ENCODE measurements around the gene CPA4. TPM values are rescaled to one million over a fixed set of nuclear protein-coding genes. Genes with fewer than 3 reads are reported as not detected.
"Not testable (repeated sequence)": the region's sequence is repeated elsewhere in the genome, so short reads cannot be mapped to it uniquely, and the experiment has no call there.

The CPA4 gene, protein sequence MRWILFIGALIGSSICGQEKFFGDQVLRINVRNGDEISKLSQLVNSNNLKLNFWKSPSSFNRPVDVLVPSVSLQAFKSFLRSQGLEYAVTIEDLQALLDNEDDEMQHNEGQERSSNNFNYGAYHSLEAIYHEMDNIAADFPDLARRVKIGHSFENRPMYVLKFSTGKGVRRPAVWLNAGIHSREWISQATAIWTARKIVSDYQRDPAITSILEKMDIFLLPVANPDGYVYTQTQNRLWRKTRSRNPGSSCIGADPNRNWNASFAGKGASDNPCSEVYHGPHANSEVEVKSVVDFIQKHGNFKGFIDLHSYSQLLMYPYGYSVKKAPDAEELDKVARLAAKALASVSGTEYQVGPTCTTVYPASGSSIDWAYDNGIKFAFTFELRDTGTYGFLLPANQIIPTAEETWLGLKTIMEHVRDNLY
- total RNA-seq (2014; rRNA removed; shearing (Covaris generic)): not detected in 2 replicates

- no peak for DNase-seq (ENCODE audit: low spot score)
Measured at GRCh38 chr7:130292682-130293257, at the start of gene CPA4. Gene CPA4 (plus strand): TSS chr7:130293161. CDS start chr7:130293181, 20 bp downstream.

DNA sequence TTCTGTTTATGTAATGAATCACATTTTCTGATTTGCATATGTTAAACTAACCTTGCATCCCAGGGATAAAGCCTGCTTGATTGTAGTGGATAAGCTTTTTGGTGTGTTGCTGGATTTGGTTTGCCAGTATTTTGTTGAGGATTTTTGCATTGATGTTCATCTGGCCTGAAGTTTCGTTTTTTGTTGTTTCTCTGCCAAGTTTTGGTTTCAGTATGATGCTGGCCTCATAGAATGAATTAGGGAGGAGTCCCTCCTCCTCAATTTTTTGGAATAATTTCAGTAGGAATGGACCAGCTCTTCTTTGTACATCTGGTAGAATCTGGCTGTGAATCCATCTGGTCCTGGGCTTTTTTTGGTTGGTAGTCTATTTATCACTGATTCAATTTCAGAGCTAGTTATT is 49.5 kb upstream of the CPA4 start:
- not testable (repeated sequence) for DNase-seq (ENCODE audit: low spot score)

GRCh38 chr7:130246491-130246890 is 46.5 kb upstream of the CPA4 start:
- not testable (repeated sequence) for DNase-seq (ENCODE audit: low spot score)

GRCh38 chr7:130248842-130249241 is 44.1 kb upstream of the CPA4 start:
- DNase-seq (ENCODE audit: low spot score): not testable (repeated sequence)

DNA sequence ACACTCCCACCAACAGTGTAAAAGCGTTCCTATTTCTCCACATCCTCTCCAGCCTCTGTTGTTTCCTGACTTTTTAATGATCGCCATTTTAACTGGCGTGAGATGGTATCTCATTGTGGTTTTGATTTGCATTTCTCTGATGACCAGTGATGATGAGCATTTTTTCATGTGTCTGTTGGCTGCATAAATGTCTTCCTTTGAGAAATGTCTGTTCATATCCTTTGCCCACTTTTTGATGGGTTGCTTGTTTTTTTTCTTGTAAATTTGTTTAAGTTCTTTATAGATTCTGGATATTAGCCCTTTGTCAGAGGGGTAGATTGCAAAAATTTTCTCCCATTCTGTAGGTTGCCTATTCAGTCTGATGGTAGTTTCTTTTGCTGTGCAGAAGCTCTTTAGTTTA is 43.3 kb upstream of the CPA4 start:
- not testable (repeated sequence) for DNase-seq (ENCODE audit: low spot score)

DNA sequence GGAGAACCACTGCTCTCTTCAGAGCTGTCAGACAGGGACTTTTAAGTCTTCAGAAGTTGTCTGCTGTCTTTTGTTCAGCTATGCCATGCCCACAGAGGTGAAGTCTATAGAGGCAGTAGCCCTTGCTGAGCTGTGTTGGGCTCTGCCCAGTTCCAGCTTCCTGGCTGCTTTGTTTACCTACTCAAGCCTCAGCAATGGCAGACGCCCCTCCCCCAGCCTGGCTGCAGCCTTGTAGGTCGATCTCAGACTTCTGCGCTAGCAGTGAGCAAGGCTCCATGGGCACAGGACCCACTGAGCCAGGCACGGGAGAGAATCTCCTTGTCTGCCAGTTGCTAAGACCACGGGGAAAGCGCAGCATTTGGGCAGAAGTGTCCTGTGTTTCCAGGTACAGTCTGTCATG is 38.4 kb upstream of the CPA4 start:
- DNase-seq (ENCODE audit: low spot score): no peak

DNA sequence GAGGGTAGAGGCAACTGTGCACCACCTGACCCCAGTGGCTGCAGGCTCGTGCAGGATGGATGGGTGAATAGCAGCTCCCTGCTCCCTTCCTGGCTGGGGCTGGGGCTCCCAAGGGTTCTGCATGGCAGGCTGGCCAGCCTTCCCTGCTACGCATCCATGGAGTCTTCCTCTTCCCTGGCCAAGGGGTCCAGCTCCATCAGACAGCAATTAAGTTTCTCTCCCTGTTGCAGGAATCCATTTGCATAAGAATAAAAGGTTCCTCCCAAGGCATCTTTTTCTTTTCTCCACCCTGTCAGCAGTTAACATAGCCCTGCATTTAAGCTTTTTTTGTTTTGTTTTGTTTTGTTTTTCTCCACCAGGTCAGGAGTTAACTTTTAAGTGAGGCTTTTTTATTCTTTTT is 36.3 kb upstream of the CPA4 start:
- DNase-seq (ENCODE audit: low spot score): no peak

DNA sequence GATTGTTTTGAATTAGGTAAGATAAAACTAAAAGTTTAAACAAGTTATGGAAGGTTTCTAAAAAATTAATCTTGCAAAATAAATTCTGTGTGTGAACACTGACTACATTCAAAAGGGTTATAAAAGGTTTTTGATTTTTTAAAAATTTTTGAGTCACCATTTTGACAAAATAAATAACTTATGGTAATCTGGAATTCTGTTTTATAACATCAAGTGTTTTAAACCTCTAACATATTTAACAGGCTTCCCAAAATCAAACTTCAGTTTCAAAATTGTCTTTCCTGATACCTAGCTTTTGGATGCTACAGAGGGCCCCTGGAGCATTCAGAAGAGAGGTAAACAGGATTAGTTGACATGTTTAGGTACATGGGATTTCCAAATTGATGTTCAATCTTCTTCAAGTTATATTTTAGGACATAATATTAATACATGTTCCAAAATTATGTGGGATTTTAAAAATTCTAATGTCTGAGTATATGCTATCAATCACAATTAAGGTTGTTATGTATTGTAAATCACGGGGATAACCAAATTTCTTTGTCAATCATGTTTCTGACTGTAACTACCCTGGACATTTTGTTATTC is 34.4 kb upstream of the CPA4 start:
- DNase-seq (ENCODE audit: low spot score): no peak

DNA sequence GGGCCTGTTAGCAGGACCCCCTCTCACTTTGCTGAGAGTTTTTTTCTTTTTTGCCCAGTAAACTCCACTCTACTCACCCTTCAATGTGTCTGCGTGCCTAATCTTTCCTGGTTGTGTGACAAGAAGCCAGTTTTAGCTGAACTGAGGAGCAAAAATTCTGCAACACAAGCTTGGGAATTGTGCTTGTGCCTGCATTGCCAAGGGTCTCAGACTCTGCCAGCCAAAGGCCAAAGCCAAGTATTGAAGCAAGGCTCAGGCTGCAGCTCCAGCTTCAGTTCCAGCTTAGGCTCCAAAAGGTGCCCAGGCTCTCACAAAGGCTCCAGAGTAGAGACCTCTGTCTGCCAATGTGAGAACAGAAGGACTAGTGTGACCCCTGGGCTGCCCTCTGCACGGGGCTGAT is 30.5 kb upstream of the CPA4 start:
- DNase-seq (ENCODE audit: low spot score): no peak

DNA sequence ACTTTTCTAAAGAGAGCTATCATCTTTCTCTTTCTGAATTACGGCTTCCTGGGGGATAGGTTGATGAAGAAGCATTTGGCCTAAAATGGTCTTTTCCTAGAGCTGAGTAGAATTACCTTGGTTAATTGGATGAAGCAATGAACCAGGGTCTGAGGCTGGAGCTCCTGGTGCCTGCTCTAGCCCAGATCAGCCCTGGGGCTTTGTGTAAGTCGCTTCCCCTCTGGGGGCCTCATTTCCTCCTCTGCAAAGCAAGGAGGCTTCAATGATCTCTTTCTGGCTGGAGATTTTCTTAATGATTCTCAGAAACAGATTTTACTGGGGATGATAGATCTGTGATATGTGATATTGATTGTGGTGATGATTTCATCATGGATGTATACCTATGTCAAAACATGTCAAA is 29.8 kb upstream of the CPA4 start:
- no peak for DNase-seq (ENCODE audit: low spot score)

- DNase-seq (ENCODE audit: low spot score): no peak
Measured at GRCh38 chr7:130266258-130266960, 26.6 kb upstream of the CPA4 start, which contains the start of gene CPA2. Gene CPA2 (plus strand): TSS chr7:130266863. CDS start chr7:130266882, 19 bp downstream.

- no peak for DNase-seq (ENCODE audit: low spot score)
Measured at GRCh38 chr7:130266961-130267321, 26.0 kb upstream of the CPA4 start.

GRCh38 chr7:130268463-130269317 is 24.3 kb upstream of the CPA4 start:
- DNase-seq (ENCODE audit: low spot score): no peak

DNA sequence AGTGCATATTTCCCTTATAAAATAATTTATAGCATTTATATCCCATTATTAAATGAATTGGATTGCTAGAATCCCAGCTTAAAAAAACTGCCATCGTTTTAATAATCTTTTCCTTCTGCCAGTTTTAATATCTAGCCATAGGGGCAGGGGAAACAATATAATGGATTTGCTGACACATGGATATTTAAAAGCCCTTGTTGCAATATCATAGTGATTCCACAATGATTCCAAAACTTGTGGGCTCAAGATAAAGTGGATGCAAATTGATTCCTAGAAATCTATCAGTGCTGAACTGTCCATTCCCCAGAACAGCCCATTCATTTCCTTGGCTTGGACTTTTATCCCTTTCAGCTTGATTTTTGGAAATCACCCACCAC is 23.7 kb upstream of the CPA4 start:
- no peak for DNase-seq (ENCODE audit: low spot score)

GRCh38 chr7:130270947-130271800 is 21.8 kb upstream of the CPA4 start:
- DNase-seq (ENCODE audit: low spot score): no peak

DNA sequence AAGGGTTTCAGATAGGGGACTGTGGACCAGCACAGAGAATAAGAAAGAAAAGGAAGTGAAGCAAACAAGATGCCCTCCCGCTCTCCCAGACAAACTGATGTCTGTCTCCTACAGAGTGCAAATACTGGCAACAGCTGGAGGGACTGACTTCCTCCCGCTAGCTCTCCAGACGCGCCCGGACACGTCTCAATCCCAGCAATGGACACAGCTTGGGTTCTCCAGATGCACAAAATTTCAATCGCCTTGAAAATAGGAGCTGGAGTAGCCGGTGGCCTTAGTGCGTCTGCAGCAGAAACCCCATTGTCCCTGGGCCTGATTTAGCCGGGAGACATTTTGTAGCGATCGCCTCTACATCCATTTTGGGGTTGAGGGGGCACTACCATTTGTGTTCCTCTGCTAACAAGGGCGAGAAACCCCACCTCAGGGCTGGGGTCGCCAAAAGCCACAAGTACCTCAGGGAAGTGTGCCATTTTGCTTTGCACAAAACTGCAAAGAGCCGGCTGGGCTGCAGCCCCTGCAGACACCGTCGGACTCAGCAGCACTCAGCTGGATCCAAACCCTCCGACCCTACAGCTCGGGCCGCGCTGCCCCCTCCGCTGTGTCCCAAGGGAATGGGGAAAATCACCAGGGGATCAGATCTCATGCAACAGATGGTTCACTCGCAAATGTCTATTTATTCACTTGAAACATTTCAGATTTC is 20.4 kb upstream of the CPA4 start:
- no peak for DNase-seq (ENCODE audit: low spot score)

DNA sequence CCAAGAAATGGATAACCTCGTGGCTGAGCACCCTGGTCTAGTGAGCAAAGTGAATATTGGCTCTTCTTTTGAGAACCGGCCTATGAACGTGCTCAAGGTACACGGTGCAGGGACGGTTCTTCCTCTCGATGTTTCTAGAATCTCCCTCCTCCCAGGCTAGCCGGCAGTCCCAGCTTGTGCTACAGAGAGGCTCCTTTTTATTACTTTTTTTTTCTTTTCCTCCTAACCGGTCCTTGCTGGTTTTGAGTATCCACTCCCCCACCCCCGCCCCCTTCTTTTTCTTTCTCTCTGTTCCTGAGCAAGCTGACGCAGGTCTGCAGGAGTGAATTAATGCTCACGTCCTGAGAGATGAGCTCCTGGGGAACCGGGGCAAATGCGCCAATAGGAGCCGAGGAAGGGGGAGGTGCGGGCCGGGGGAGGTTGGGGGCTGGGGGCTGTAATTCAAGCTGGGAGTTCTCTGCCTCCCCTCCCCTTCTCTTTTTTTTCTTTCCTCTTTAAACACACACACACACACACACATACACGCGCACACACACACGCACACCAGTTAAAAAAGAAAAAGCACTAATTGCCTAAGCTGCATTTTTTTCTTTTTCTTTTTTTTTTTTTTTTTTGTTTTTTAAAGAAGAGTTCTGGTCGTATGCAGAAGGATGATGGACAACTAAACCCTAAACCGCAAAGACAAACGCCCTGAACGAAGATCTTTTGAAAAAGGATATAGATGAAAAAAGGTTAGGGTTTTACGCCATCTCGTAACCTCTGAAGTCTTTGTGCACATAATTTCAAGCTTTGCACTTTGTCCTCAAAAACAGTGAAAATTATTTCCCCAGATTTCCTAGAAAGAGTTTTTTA is 19.7 kb upstream of the CPA4 start:
- no peak for DNase-seq (ENCODE audit: low spot score)

DNA sequence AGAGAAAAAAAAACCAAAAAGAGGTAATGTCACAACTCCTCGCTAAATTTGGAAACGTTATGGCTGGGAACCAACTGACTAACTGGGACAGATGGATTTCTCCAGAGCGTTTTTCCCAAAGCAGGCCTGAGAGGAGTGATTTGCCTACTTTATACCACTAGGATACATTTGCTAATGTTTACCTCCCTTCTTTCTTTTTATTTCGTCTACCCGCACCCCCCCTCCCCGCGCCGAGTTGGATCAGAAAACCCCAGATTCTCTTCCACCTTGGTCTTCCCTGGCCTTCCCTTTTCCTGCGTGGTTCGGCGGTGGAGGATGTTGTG is 19.1 kb upstream of the CPA4 start:
- no peak for DNase-seq (ENCODE audit: low spot score)

GRCh38 chr7:130274296-130274695 is 18.7 kb upstream of the CPA4 start:
- no peak for DNase-seq (ENCODE audit: low spot score)
